GM18517 (cell line): Measurements from ENCODE around the gene PAXX.
A peak's percentile ranks its signal among the peaks of the same experiment; 100 is the strongest.
"Not testable (repeated sequence)": the region's sequence is repeated elsewhere in the genome, so short reads cannot be mapped to it uniquely, and the experiment has no call there.

Experiments used
- ATAC-seq: cut with Tn5 transposase; IDR thresholded peaks from one replicate; pipeline ENCODE4 v1.9.1; 2021; ENCODE audit warnings: mild to moderate bottlenecking, moderate library complexity; ENCODE audit not compliant: unreplicated experiment

PAXX gene

GRCh38 chr9:136997830-136998234 lies 5.6 kb downstream of the PAXX start:
- ATAC-seq = no peak

- ATAC-seq = peak; percentile 89
Measured at GRCh38 chr9:137000177-137000930, 8.1 kb downstream of the PAXX start.

GRCh38 chr9:137001857-137002645 lies 9.8 kb downstream of the PAXX start:
- no peak for ATAC-seq

GRCh38 chr9:137002646-137003041 lies 10.4 kb downstream of the PAXX start:
- ATAC-seq = no peak

- ATAC-seq = not testable (repeated sequence)
Measured at GRCh38 chr9:137004285-137004684, 12.1 kb downstream of the PAXX start.

GRCh38 chr9:137006116-137007003 lies 14.1 kb downstream of the PAXX start:
- ATAC-seq = no peak

GRCh38 chr9:137007108-137007815 lies 15.0 kb downstream of the PAXX start:
- no peak for ATAC-seq

GRCh38 chr9:137007816-137008270 lies 15.6 kb downstream of the PAXX start:
- no peak for ATAC-seq

- no peak for ATAC-seq
Measured at GRCh38 chr9:137008312-137008711, 16.1 kb downstream of the PAXX start.

- no peak for ATAC-seq
Measured at GRCh38 chr9:137009217-137009616, 17.0 kb downstream of the PAXX start.

GRCh38 chr9:137009938-137010732 lies 17.9 kb downstream of the PAXX start:
- no peak for ATAC-seq

GRCh38 chr9:137011156-137011555 lies 18.9 kb downstream of the PAXX start:
- ATAC-seq = no peak

- no peak for ATAC-seq
Measured at GRCh38 chr9:137011907-137012675, 19.9 kb downstream of the PAXX start.

- no peak for ATAC-seq
Measured at GRCh38 chr9:137012694-137013570, 20.7 kb downstream of the PAXX start.

- no peak for ATAC-seq
Measured at GRCh38 chr9:137013571-137013940, 21.3 kb downstream of the PAXX start.

GRCh38 chr9:137014166-137014565 lies 21.9 kb downstream of the PAXX start:
- ATAC-seq = no peak

GRCh38 chr9:137014776-137015539 lies 22.7 kb downstream of the PAXX start:
- ATAC-seq = no peak
